HS-5 (cell line): ENCODE measurements around the gene ASL.
"Not testable (repeated sequence)": the region's sequence is repeated elsewhere in the genome, so short reads cannot be mapped to it uniquely, and the experiment has no call there.

Experiments
- DNase-seq: peaks from one replicate; pipeline ENCODE4 v3.0.0-alpha.2; 2012; ENCODE audit warnings: low read depth

ASL gene

GRCh38 chr7:66076462-66077329 lies 1.1 kb downstream of the ASL start:
- DNase-seq, result no peak

GRCh38 chr7:66078067-66078466 lies 2.4 kb downstream of the ASL start:
- no peak for DNase-seq

- DNase-seq, result no peak
Observed at GRCh38 chr7:66082083-66082482, 6.5 kb downstream of the ASL start.

DNA sequence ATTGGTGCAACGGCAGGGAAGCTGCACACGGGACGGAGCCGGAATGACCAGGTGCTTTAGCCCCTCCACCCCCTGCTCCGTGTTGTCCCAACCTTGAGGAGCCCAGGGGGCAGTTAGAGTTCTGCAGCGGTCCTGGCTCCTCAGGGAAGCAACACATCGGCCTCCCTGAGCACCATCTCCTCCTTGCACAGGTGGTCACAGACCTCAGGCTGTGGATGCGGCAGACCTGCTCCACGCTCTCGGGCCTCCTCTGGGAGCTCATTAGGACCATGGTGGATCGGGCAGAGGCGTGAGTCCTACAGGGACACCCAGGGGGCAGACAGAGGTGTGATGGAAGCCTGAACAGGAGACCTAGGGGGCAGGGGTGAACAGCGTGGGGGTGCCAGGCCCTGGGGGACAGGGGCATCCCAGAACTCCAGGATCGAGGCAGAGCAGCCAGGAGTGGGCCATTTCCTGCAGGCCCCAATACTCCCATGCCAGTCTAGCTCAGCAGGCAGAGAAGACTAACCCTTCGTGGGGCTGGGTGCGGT lies 7.3 kb downstream of the ASL start:
- no peak for DNase-seq

DNA sequence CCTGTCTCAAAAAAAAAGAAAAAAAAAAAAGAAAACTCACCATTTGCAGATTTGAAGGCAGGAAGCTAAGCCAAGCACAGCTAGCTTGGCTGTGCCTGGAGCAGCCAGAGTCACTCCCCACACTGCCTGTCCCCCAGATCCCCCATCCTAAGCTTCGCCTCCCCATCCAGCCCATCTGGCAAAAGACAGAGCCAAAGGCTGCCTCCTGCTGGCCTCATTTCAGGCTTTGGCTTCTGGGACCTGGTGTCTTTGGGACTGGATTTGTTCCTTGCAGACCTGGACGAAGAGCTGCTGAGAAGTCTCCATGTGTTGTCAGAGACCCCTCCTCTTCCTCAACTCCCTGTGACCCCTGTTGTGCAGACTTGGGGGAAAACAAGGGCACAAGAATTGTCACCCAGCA lies 8.1 kb downstream of the ASL start:
- no peak for DNase-seq

- no peak for DNase-seq
Observed at GRCh38 chr7:66088861-66089838, 13.5 kb downstream of the ASL start.

- no peak for DNase-seq
Observed at GRCh38 chr7:66092654-66093053, 17.0 kb downstream of the ASL start.

DNA sequence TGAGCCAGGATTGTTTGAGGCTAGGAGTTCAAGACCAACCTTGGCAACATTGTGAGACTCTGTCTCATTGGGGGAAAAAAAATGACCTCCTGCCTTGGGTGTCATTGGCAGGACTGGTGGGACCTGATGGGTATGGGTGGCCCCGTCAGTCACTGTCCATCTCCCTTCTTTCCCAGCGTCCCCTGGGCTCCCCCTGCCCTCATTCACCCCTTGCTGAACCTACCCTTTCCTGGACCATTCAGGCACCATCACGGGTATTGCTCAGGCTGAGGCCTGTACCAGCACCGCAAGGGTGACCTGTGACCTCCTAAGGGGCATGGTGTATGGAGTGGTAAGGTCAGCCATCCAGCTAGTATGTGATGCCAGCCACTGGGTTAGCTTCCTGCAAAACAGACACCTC lies 19.4 kb downstream of the ASL start:
- no peak for DNase-seq

DNA sequence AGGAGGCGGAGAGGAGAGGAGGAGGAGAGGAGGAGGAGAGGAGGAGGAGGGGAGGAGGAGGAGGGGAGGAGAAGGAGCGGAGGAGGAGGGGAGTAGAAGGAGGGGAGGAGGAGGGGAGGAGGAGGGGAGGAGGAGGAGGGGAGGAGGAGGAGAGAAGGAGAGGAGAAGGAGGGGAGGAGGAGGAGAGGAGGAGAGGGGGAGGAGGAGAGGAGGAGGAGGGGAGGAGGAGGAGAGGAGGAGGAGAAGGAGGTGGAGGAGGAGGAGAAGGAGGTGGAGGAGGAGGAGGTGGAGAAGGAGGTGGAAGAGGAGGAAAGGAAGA lies 23.6 kb downstream of the ASL start:
- DNase-seq, result no peak

DNA sequence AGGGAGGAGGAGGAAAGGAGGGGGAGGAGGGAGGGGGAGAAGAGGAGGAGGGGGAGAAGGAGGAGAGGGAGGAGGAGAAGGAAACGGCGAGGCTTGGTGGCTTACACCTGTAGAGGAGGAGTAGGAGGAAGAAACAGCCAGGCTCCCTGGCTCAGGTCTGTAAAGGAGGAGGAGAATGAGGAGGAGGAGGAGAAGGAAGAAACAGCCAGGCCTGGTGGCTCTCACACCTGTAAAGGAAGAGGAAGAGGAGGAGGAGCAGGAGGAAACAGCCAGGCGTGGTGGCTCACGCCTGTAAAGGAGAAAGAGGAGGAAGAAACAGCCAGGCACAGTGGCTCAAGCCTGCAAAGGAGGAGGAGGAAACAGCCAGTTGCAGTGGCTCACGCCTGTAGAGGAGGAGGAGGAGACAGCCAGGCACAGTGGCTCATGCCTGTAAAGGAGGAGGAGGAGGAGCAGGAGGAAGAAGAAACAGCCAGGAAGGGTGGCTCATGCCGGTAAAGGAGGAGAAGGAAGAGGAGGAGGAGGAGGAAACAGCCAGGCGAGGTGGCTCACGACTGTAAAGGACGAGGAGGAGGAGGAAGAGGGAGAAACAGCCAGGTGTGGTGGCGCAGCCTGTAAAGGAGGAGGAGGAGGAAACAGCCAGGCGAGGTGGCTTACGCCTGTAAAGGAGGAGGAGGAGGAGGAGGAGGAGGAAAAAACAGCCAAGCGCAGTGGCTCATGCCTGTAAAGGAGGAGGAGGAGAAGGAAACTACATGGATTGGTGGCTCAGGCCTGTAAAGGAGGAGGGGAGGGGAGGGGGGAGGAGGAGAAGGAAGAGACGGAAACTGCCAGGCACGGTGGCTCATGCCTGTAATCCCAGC lies 24.2 kb downstream of the ASL start:
- no peak for DNase-seq

- DNase-seq, result no peak
Observed at GRCh38 chr7:66100408-66101050, 24.9 kb downstream of the ASL start.

DNA sequence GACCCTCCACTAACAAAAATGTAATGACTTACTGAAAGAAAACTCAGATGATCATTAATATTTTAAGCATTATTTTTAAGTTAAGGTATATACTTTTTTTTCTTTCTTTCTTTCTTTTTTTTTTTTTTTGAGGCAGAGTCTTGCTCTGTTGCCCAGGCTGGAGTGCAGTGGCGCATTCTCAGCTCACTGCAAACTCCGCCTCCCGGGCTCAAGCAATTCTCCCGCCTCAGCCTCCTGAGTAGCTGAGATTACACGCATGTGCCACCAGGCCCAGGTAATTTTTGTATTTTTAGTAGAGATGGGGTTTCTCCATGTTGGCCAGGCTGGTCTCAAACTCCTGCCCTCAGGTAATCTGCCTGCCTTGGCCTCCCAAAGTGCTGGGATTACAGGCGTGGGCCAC lies 26.5 kb downstream of the ASL start:
- DNase-seq, result not testable (repeated sequence)

GRCh38 chr7:66103994-66104393 lies 28.4 kb downstream of the ASL start:
- not testable (repeated sequence) for DNase-seq

DNA sequence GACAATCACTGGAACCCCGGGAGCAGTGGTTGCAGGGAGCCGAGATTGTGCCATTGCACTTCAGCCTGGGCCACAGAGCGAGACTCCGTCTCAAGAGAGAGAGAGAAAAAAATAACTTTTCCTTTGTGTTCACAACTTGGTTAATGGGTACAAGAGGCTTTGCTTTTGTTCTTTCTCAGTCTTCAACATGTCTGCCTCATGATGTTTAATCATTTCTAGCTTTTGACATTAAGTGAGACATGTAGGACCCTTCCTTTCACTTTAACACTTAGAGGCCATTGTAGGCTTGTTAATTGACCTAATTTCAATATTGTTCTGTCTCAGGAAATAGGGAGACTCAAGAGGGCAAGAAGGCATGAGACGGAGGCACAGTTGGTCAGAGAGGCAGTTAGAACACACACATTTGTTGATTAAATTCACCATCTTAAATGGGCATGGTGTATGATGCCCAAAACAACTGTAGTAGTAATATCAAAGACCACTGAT lies 29.7 kb downstream of the ASL start:
- DNase-seq, result no peak

DNA sequence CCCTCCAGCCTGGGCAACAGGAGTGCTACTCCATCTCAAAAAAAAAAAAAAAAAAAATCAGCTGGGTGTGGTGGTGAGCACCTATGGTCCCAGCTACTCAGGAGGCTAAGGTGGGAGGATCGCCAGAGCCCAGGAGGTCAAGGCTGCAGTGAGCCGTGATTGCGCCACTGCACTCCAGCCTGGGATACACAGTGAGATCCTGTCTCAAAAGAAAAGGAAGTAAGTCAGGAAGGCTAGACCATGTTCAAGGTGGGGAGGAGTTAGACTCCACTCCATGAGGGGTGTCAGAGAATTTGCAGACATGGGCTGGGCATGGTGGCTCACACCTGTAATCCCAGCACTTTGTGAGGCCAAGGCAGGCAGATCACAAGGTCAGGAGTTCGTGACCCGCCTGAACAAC lies 32.8 kb downstream of the ASL start:
- not testable (repeated sequence) for DNase-seq

GRCh38 chr7:66110856-66111255 lies 35.2 kb downstream of the ASL start:
- peak; percentile 86 for DNase-seq

GRCh38 chr7:66114743-66115649 lies 39.4 kb downstream of the ASL start, which contains the start of gene CRCP:
Gene CRCP, plus strand, starts transcription at chr7:66114847. Its CDS starts 116 bp downstream, at chr7:66114963.
- DNase-seq, result peak; percentile 40

DNA sequence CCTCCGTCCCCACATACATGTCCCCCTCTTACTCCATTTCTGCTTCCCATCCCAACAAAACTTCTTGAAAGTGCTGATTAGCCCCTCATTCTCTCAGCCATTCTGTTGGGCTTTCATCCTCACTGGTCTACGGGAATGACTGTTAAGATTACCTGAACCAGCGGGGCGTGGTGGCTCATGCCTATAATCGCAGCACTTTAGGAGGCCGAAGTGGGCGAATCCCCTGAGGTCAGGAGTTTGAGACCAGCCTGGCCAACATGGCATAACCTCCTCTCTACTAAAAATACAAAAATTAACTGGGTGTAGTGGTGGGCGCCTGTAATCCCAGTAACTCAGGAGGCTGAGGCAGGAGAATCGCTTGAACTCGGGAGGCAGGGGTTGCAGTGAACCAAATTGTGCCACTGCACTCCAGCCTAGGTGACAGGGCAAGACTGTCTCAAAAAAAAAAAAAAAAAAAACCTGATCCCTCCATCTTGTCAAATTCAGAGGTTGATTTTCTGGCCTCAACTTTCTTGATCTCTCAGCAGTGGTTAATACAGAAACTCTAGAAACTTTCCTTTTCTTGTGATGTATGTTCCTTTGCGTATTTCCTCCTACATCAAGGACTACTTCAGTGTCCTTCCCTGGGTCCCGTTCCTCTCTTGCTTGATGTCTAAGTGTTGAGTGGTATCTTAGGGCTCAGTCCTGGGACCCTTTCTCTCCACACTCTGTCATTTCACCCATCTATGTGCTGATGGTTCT lies 41.2 kb downstream of the ASL start:
- DNase-seq, result not testable (repeated sequence)

GRCh38 chr7:66118603-66119002 lies 43.0 kb downstream of the ASL start:
- DNase-seq, result no peak
